H1 (cell line): ENCODE results near the gene NPTXR. TPM values are rescaled to one million over a fixed set of nuclear protein-coding genes. Genes with fewer than 3 reads are reported as not detected.

Experiments used
- BRCA1 ChIP-seq: IDR thresholded peaks from 2 replicates; pipeline ENCODE4 v1.6.1; 2012; ENCODE audit warnings: low read depth, low read length, improper control_type of control experiment
- CTBP2 ChIP-seq: IDR thresholded peaks from 2 replicates; pipeline ENCODE4 v1.7.0; 2011; ENCODE audit warnings: borderline replicate concordance, mild to moderate bottlenecking, moderate library complexity, mixed read lengths, low read length; ENCODE audit not compliant: insufficient read depth, insufficient read length
- CTCF ChIP-seq, 3 experiments: IDR thresholded peaks; 1 replicate in 2 of 3; 2 replicates in 1 of 3; pipeline versions ENCODE4 v1.5.1 to v1.6.1; 2011; ENCODE audit warnings: low read length in 3 of 3, mild to moderate bottlenecking in 3 of 3, inconsistent platforms in 2 of 3, low read depth in 1 of 3, moderate library complexity in 1 of 3; ENCODE audit not compliant: insufficient read depth in 1 of 3; ENCODE audit errors: control extremely low read depth in 1 of 3
- GABPA ChIP-seq: IDR thresholded peaks from 2 replicates; pipeline ENCODE4 v1.6.1; 2011; ENCODE audit warnings: mild to moderate bottlenecking, low read length, moderate library complexity, borderline replicate concordance; ENCODE audit not compliant: insufficient read depth
- KDM4A ChIP-seq: IDR thresholded peaks from one replicate; pipeline ENCODE4 v1.7.1; 2012; ENCODE audit warnings: low read depth, mild to moderate bottlenecking, moderate library complexity, low read length, inconsistent platforms; ENCODE audit not compliant: severe bottlenecking
- SUZ12 ChIP-seq: fragments of 200-600 bp; sonication (generic); IDR thresholded peaks from 2 replicates; pipeline ENCODE4 v1.6.1; 2012; ENCODE audit warnings: mild to moderate bottlenecking, inconsistent platforms, low read length, moderate library complexity, mixed read lengths
- TAF1 ChIP-seq: IDR thresholded peaks from 2 replicates; pipeline ENCODE4 v1.6.1; 2011; ENCODE audit warnings: mild to moderate bottlenecking, low read depth, low read length
- USF2 ChIP-seq: IDR thresholded peaks from 2 replicates; pipeline ENCODE4 v1.6.1; 2011; ENCODE audit warnings: low read length, improper control_type of control experiment
- YY1 ChIP-seq: IDR thresholded peaks from 2 replicates; pipeline ENCODE4 v1.6.1; 2011; ENCODE audit warnings: low read depth, mild to moderate bottlenecking, low read length
- polyA plus RNA-seq, 7 experiments: library from polyadenylated mRNA; depleted of rRNA in 3 of 7; stranded (reverse) in 5 of 7; unstranded in 2 of 7; fragments of >200 nt in 5 of 7; fragments of 200-250 nt in 2 of 7; gene quantifications; 1 replicate in 5 of 7; 2 replicates in 1 of 7; 4 replicates in 1 of 7; pipeline versions ENCODE4 v1.2.1 to v1.2.3, GENCODE V29; 2011 to 2013; ENCODE audit warnings: missing spikeins in 2 of 7, mixed read lengths in 2 of 7
- total RNA-seq: library from RNA; stranded (reverse); fragmentation: NEBNext Ultra II Directional; extraction: Animal tissue kit (Norgen Biotek cat#: 25700); gene quantifications from 2 replicates; pipeline ENCODE4 v1.2.1, GENCODE V29; 2021
- TF ChIP-seq, protein P1 (sequence below): IDR thresholded peaks from 2 replicates; pipeline ENCODE4 v1.6.1; 2012; ENCODE audit warnings: inconsistent platforms

Gene NPTXR
- total and polyA plus RNA-seq, 2 of the 8 experiments (the other 6 are each of a cell fraction or from before 2014, with no cell fraction given), result 3.7 to 6.4 TPM

- TF ChIP-seq CTCF (IDR thresholded peaks at IDR 0.05; ENCODE audit: control extremely low read depth in 1 of 3, insufficient read depth in 1 of 3, low read depth in 1 of 3, low read length in 3 of 3), result peak in 2 of 3 experiments; percentile 31 to 36; a peak in 3 of 4 replicates
- peak; percentile 27; the same call in 1 of the 2 replicates for TF ChIP-seq YY1
- TF ChIP-seq GABPA, result peak; percentile 76
- TF ChIP-seq CTBP2, result peak; percentile 39
- no peak for TF ChIP-seq USF2
- TF ChIP-seq BRCA1, result no peak
- TF ChIP-seq KDM4A, result peak; percentile 82
- TF ChIP-seq, protein P1, sequence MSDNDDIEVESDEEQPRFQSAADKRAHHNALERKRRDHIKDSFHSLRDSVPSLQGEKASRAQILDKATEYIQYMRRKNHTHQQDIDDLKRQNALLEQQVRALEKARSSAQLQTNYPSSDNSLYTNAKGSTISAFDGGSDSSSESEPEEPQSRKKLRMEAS, result peak; percentile 7; the same call in 1 of the 2 replicates
- TF ChIP-seq SUZ12, result peak; percentile 69; the same call in 1 of the 2 replicates
- peak; percentile 48; the same call in 1 of the 2 replicates for TF ChIP-seq TAF1
These were observed 599 bp downstream of the NPTXR start (continued) for GRCh38 chr22:38843201-38843656.
